GM12873 (cell line): ENCODE measurements around the gene LDLRAD1.

ENCODE experiments used
- CTCF ChIP-seq: IDR thresholded peaks from 2 replicates; pipeline ENCODE4 v1.5.1; 2012; ENCODE audit warnings: low read depth, mild to moderate bottlenecking, moderate library complexity, low read length, control low read depth; ENCODE audit not compliant: insufficient read depth; ENCODE audit errors: missing control alignments

LDLRAD1 gene

GRCh38 chr1:54028306-54029251 lies 10.6 kb upstream of the LDLRAD1 start:
- TF ChIP-seq CTCF = no peak

GRCh38 chr1:54027848-54028247 lies 9.9 kb upstream of the LDLRAD1 start:
- no peak for TF ChIP-seq CTCF

- TF ChIP-seq CTCF = no peak
Observed at GRCh38 chr1:54024358-54024757, 6.4 kb upstream of the LDLRAD1 start.

GRCh38 chr1:54018635-54019034 lies 649 bp upstream of the LDLRAD1 start:
- no peak for TF ChIP-seq CTCF

GRCh38 chr1:54016343-54017282 lies 1.4 kb downstream of the LDLRAD1 start:
- TF ChIP-seq CTCF = no peak

- TF ChIP-seq CTCF = no peak
Observed at GRCh38 chr1:54014009-54014629, 3.9 kb downstream of the LDLRAD1 start.
